Keratinocyte (primary cell): ENCODE measurements around the gene IGFLR1. TPM values are rescaled to one million over a fixed set of nuclear protein-coding genes. Genes with fewer than 3 reads are reported as not detected.

Source experiments
- DNase-seq: peaks from one replicate; pipeline ENCODE4 v3.0.0-alpha.2; 2011; ENCODE audit warnings: low read depth, missing footprints, low spot score
- FAIRE-seq: peaks from 2 replicates; lab custom pipeline; 2011; peaks lifted over from hg19 to GRCh38; lab: Jason Lieb, UNC
- H2AFZ ChIP-seq: 2 replicates; pipeline ENCODE4 v1.6.0; 2012; ENCODE audit warnings: low read length, control low read depth, inconsistent platforms; ENCODE audit not compliant: control insufficient read depth
- H3K27ac ChIP-seq: 2 replicates; pipeline ENCODE4 v1.5.1; 2011; ENCODE audit warnings: low read length; ENCODE audit not compliant: control insufficient read depth, insufficient read depth
- H3K27me3 ChIP-seq: 3 replicates; pipeline ENCODE4 v1.6.0; 2011; ENCODE audit warnings: low read length; ENCODE audit not compliant: control insufficient read depth, insufficient read depth; ENCODE audit errors: extremely low read depth
- H3K36me3 ChIP-seq, 2 experiments: 2 replicates in 1 of 2; 3 replicates in 1 of 2; pipeline ENCODE4 v1.5.1; 2011; ENCODE audit warnings: low read length in 2 of 2, mild to moderate bottlenecking in 1 of 2; ENCODE audit not compliant: control insufficient read depth in 2 of 2, insufficient read depth in 2 of 2; ENCODE audit errors: extremely low read depth in 1 of 2
- H3K4me1 ChIP-seq: 3 replicates; pipeline ENCODE4 v1.5.1; 2011; ENCODE audit warnings: low read length; ENCODE audit not compliant: control insufficient read depth, insufficient read depth; ENCODE audit errors: extremely low read depth
- H3K4me2 ChIP-seq: 3 replicates; pipeline ENCODE4 v1.6.0; 2011; ENCODE audit warnings: low read depth, low read length; ENCODE audit not compliant: control insufficient read depth, insufficient read depth; ENCODE audit errors: extremely low read depth
- H3K4me3 ChIP-seq, 3 experiments: fragments of 200-600 bp in 1 of 3; sonication (generic) in 1 of 3; 2 replicates in 2 of 3; 3 replicates in 1 of 3; pipeline ENCODE4 v1.5.1; 2011 to 2016; ENCODE audit warnings: low read length in 3 of 3, mild to moderate bottlenecking in 3 of 3, control low read depth in 2 of 3, inconsistent platforms in 1 of 3, low read depth in 1 of 3, mixed read lengths in 1 of 3, mixed run types in 1 of 3, moderate library complexity in 1 of 3; ENCODE audit not compliant: control insufficient read depth in 2 of 3, insufficient read depth in 2 of 3; ENCODE audit errors: extremely low read depth in 1 of 3
- H3K79me2 ChIP-seq: 2 replicates; pipeline ENCODE4 v1.6.0; 2012; ENCODE audit warnings: low read length; ENCODE audit not compliant: control insufficient read depth, insufficient read depth
- H3K9ac ChIP-seq: 3 replicates; pipeline ENCODE4 v1.6.0; 2011; ENCODE audit warnings: low read length; ENCODE audit not compliant: control insufficient read depth, insufficient read depth; ENCODE audit errors: extremely low read depth
- H3K9me1 ChIP-seq: 3 replicates; pipeline ENCODE4 v1.6.0; 2011; ENCODE audit warnings: low read length; ENCODE audit not compliant: control insufficient read depth, insufficient read depth; ENCODE audit errors: extremely low read depth
- H3K9me3 ChIP-seq: 2 replicates; pipeline ENCODE4 v1.5.1; 2012; ENCODE audit warnings: low read depth, low read length; ENCODE audit not compliant: control insufficient read depth
- H4K20me1 ChIP-seq: 3 replicates; pipeline ENCODE4 v1.6.0; 2011; ENCODE audit warnings: low read length; ENCODE audit not compliant: control insufficient read depth, insufficient read depth; ENCODE audit errors: extremely low read depth
- EZH2 ChIP-seq: IDR thresholded peaks from one replicate; pipeline ENCODE4 v1.6.1; 2012; ENCODE audit warnings: inconsistent platforms, mild to moderate bottlenecking, low read length, moderate library complexity
- dilution Hi-C: fragments of 300-500 bp; cut with MboI; formaldehyde crosslinking; loops from one replicate; pipeline ENCODE4 v1.7.0; 2020; ENCODE audit warnings: low sequenced_read_pairs; ENCODE audit not compliant: extremely low pct_ligation_motif_present
- polyA plus RNA-seq, 5 experiments: library from polyadenylated mRNA; depleted of rRNA in 3 of 5; stranded (reverse) in 3 of 5; stranded (forward) in 1 of 5; unstranded in 1 of 5; fragments of >200 nt; gene quantifications; 1 replicate in 1 of 5; 2 replicates in 3 of 5; 3 replicates in 1 of 5; pipeline versions ENCODE4 v1.2.1 to v1.2.3, GENCODE V29; 2011 to 2012; ENCODE audit warnings: missing spikeins in 2 of 5, low read depth in 1 of 5, low replicate concordance in 1 of 5
- TF ChIP-seq, protein P1 (sequence below), 3 experiments: IDR thresholded peaks in 1 of 3; conservative IDR thresholded peaks in 1 of 3; optimal IDR thresholded peaks in 1 of 3; 2 replicates in 2 of 3; 3 replicates in 1 of 3; pipeline versions ENCODE3 to v1.5.1; 2011; ENCODE audit warnings: low read length in 3 of 3, mild to moderate bottlenecking in 3 of 3, moderate library complexity in 2 of 3, control low read depth in 1 of 3, inconsistent platforms in 1 of 3; ENCODE audit not compliant: insufficient read depth in 2 of 3; ENCODE audit errors: extremely low read depth in 1 of 3

IGFLR1 gene
- polyA plus RNA-seq, 1 donor (not counting 4 experiments of a cell fraction or from before 2014, with no cell fraction given) = 0.34 TPM

DNA sequence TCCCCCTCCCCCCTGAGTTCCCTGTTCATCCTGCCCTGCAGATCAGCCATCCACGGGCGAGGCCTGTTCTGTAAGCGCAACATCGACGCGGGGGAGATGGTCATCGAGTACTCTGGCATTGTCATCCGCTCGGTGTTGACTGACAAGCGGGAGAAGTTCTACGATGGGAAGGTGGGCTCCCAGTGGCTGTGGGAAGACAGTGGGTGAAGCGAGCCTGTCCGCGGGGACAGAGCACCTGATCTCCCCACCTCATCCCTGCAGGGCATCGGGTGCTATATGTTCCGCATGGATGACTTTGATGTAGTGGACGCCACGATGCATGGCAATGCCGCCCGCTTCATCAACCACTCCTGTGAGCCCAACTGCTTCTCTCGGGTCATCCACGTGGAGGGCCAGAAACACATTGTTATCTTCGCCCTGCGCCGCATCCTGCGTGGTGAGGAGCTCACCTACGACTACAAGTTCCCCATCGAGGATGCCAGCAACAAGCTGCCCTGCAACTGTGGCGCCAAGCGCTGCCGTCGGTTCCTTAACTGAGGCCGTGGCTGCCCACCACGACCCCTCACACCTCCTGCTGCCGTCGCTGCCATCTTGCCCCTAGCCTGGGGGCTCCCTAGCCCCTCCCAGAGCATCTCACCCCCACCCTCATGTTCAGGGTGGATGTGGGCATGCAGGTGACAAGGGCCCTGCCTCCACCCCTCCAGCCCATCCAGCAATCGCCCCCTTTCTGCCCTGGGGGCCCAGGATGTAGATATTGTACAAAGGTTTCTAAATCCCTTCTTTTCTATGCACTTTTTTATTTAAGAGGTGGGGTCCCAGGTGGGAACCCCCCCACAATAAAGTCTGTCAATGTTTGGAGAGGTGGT is 4.0 kb downstream of the IGFLR1 start:
- Histone ChIP-seq H3K9me3 (no peaks in the 10 kb centered on the region), H3K9ac (no peak overlapping the region), H4K20me1 (peaks cover 6% of the 10 kb centered on the region), H2AFZ (no peak overlapping the region), H3K4me3 (no peak overlapping the region), H3K36me3 (peaks cover 41 to 47% of the 10 kb centered on the region in 2 experiments), H3K4me2 (no peak overlapping the region), H3K4me1 (peaks cover 8% of the 10 kb centered on the region), H3K9me1 (no peaks in the 10 kb centered on the region), H3K27me3 (no peaks in the 10 kb centered on the region), H3K27ac (no peak overlapping the region), H3K79me2 (no peaks in the 10 kb centered on the region)
- dilution Hi-C loops = no loop called here
- TF ChIP-seq, protein P1, sequence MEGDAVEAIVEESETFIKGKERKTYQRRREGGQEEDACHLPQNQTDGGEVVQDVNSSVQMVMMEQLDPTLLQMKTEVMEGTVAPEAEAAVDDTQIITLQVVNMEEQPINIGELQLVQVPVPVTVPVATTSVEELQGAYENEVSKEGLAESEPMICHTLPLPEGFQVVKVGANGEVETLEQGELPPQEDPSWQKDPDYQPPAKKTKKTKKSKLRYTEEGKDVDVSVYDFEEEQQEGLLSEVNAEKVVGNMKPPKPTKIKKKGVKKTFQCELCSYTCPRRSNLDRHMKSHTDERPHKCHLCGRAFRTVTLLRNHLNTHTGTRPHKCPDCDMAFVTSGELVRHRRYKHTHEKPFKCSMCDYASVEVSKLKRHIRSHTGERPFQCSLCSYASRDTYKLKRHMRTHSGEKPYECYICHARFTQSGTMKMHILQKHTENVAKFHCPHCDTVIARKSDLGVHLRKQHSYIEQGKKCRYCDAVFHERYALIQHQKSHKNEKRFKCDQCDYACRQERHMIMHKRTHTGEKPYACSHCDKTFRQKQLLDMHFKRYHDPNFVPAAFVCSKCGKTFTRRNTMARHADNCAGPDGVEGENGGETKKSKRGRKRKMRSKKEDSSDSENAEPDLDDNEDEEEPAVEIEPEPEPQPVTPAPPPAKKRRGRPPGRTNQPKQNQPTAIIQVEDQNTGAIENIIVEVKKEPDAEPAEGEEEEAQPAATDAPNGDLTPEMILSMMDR (optimal IDR thresholded peaks at IDR 0.05 in 1 of 3, IDR thresholded peaks at IDR 0.05 in 1 of 3, conservative IDR thresholded peaks at IDR 0.05 in 1 of 3; ENCODE audit: extremely low read depth in 1 of 3, insufficient read depth in 2 of 3, low read length in 3 of 3) = no peak
- TF ChIP-seq EZH2 = no peak
- FAIRE-seq (no peak), DNase-seq (no peak)

DNA sequence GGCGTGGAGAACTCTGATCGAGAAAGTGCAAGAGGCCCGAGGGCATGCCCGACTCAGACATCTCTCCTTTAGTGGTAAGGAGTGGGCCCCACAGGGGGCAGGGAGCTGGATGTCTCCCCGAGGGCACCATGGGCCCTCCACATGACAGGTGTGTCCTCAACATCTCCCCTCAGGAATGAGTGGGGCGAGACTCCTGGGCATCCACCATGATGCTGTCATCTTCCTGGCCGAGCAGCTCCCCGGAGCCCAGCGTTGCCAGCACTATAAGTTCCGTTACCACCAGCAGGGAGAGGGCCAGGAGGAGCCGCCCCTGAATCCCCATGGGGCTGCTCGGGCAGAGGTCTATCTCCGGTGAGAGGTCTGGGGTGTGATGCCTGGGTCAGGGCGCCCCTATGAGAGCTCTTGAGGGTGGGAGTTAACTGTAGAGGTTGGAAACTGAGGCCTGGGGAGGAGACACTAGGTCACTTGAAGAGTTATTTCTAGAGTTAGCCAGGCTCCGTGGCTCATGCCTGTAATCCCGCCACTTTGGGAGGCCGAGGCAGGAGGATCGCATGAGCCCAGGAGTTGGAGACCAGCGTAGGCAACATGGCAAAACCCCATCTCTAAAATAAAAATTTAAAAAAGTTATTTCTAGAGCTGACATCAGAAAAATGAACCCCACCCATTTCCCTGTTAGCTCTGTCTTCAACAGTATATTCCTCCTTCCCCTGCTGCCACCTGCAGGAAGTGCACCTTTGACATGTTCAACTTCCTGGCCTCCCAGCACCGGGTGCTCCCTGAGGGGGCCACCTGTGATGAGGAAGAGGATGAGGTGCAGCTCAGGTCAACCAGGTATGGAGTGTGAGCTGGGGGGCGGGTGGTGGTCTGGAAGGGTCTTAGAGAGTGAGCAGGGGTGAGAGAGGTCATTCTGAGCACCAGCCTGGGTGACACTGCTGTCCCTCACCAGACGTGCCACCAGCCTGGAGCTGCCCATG is 5.1 kb downstream of the IGFLR1 start:
- no peak for DNase-seq
- dilution Hi-C loops = no loop called here
- Histone ChIP-seq H3K9me3 (no peaks in the 10 kb centered on the region), H3K9ac (no peak overlapping the region), H3K4me1 (peaks cover 8% of the 10 kb centered on the region), H2AFZ (no peak overlapping the region), H3K4me2 (no peak overlapping the region), H3K4me3 (no peak overlapping the region), H3K27ac (no peak overlapping the region), H4K20me1 (peaks cover 6% of the 10 kb centered on the region), H3K9me1 (no peaks in the 10 kb centered on the region), H3K27me3 (no peaks in the 10 kb centered on the region), H3K36me3 (peaks cover 41 to 53% of the 10 kb centered on the region in 2 experiments), H3K79me2 (no peaks in the 10 kb centered on the region)
- FAIRE-seq = no peak
- no peak for TF ChIP-seq EZH2
- TF ChIP-seq, protein P1 (optimal IDR thresholded peaks at IDR 0.05 in 1 of 3, IDR thresholded peaks at IDR 0.05 in 1 of 3, conservative IDR thresholded peaks at IDR 0.05 in 1 of 3; ENCODE audit: extremely low read depth in 1 of 3, insufficient read depth in 2 of 3, low read length in 3 of 3) = peak; percentile 27 to 34 (median 33)
